ENCODE results near the gene CERK.

Gene CERK

GRCh38 chr22:46697811-46698515 is 40.1 kb downstream of the CERK start:
- no peak for DNase-seq

- no peak for DNase-seq
These were observed 41.4 kb downstream of the CERK start for GRCh38 chr22:46696614-46697013.

- no peak for DNase-seq
These were observed 41.9 kb downstream of the CERK start for GRCh38 chr22:46696229-46696518.

- no peak for DNase-seq
These were observed 42.5 kb downstream of the CERK start for GRCh38 chr22:46695346-46696228.

- DNase-seq, result no peak
These were observed 43.5 kb downstream of the CERK start for GRCh38 chr22:46694416-46695170.

- no peak for DNase-seq
These were observed 44.2 kb downstream of the CERK start for GRCh38 chr22:46693634-46694415.

GRCh38 chr22:46691571-46691970 is 46.5 kb downstream of the CERK start:
- no peak for DNase-seq

GRCh38 chr22:46690146-46690545 is 47.9 kb downstream of the CERK start:
- DNase-seq, result no peak

- no peak for DNase-seq
These were observed 49.1 kb downstream of the CERK start for GRCh38 chr22:46688949-46689348.

GRCh38 chr22:46687460-46687859 is 50.6 kb downstream of the CERK start:
- no peak for DNase-seq

- no peak for DNase-seq
These were observed 51.0 kb downstream of the CERK start for GRCh38 chr22:46687048-46687444.

- DNase-seq, result no peak
These were observed 51.6 kb downstream of the CERK start for GRCh38 chr22:46686221-46687047.

- no peak for DNase-seq
These were observed 53.3 kb downstream of the CERK start for GRCh38 chr22:46684706-46685105.

- DNase-seq, result no peak
These were observed 55.9 kb downstream of the CERK start for GRCh38 chr22:46682011-46682731.

GRCh38 chr22:46681010-46681409 is 57.0 kb downstream of the CERK start:
- no peak for DNase-seq

- DNase-seq, result no peak
These were observed 58.3 kb downstream of the CERK start for GRCh38 chr22:46679706-46680269.

- DNase-seq, result no peak
These were observed 59.0 kb downstream of the CERK start for GRCh38 chr22:46678785-46679700.

GRCh38 chr22:46678003-46678657 is 59.9 kb downstream of the CERK start:
- DNase-seq, result no peak

- no peak for DNase-seq
These were observed 60.6 kb downstream of the CERK start for GRCh38 chr22:46677323-46678002.
